Activated naive CD8-positive, alpha-beta T cell treated with anti-CD3 and anti-CD28 coated beads, Interleukin-2, amount 50 U/mL, for 16 hours (primary cell): Measurements from ENCODE around the gene DEFB131B.
A peak's percentile ranks its signal among the peaks of the same experiment; 100 is the strongest.
"Not testable (repeated sequence)": the region's sequence is repeated elsewhere in the genome, so short reads cannot be mapped to it uniquely, and the experiment has no call there.

ENCODE experiments used
- DNase-seq: peaks from one replicate; pipeline ENCODE4 v3.0.0-alpha.2; 2020; ENCODE audit warnings: low read depth, low spot score

The DEFB131B gene

DNA sequence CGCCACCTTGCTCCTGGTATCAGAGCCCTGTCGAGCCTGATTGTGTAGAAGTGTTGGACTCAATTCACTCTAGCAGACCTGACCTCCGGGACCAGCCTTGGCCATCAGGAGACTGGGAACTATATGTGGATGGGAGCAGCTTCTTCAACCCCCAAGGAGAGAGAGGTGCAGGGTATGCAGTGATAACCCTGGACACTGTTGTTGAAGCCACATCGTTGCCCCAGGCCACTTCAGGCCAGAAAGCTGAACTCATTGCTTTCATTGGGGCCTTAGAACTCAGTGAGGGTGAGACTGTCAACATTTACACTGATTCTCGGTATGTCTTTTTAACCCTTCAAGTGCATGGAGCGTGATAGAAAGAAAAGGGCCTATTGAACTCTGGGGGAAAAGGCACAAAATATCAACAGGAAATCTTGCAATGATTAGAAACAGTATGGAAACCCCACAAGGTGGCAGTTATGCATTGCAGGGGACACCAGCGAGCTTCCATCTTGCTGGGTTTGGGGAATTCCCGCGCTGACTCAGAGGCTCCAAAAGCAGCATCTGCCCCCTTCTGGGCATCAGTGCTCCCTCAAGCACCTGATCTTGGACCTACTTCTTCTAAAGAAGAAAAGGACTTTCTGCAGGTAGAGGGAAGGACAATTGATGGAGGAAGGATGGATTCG lies 33.2 kb downstream of the DEFB131B start:
- peak; percentile 38 for DNase-seq

DNA sequence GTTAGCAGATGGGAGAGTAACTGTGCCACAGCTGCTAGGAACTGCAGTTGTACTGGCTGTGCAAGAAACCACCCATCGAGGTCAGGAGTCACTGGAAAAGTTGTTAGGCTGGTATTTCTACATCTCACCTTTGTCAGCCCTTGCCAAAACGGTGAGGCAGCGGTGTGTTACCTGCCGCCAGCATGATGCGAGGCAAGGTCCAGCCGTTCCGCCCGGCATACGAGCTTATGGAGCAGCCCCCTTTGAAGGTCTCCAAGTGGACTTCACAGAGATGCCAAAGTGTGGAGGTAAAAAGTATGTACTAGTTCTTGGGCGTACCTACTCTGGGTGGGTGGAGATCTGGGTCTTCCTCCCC lies 33.7 kb downstream of the DEFB131B start:
- not testable (repeated sequence) for DNase-seq

GRCh38 chr11:71913756-71914526 lies 35.7 kb downstream of the DEFB131B start:
- DNase-seq = no peak

DNA sequence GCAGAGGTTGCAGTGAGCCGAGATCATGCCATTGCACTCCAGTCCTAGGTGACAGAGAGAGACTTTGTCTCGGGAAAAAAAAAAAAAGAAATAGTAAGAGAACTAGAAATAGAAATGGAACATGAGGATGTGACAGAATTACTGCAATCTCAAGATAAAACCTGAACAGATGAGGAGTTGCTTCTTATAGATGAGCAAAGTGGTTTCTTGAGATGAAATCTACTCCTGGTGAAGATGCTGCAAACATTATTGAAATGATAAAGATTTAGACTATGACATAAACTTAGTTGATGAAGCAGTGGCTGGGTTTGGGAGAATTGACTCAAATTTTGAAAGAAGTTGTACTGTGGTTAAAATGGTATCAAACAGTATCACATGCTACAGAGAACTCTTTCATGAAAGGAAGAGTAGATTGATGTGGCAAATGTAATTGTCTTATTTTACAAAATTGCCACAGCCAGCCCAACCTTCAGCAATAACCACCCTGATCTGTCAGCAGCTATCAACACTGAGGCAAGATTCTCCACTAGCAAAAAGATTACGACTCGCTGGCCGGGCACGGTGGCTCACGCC lies 36.5 kb downstream of the DEFB131B start:
- DNase-seq = no peak

- no peak for DNase-seq
Observed at GRCh38 chr11:71917646-71918140, 39.4 kb downstream of the DEFB131B start.

DNA sequence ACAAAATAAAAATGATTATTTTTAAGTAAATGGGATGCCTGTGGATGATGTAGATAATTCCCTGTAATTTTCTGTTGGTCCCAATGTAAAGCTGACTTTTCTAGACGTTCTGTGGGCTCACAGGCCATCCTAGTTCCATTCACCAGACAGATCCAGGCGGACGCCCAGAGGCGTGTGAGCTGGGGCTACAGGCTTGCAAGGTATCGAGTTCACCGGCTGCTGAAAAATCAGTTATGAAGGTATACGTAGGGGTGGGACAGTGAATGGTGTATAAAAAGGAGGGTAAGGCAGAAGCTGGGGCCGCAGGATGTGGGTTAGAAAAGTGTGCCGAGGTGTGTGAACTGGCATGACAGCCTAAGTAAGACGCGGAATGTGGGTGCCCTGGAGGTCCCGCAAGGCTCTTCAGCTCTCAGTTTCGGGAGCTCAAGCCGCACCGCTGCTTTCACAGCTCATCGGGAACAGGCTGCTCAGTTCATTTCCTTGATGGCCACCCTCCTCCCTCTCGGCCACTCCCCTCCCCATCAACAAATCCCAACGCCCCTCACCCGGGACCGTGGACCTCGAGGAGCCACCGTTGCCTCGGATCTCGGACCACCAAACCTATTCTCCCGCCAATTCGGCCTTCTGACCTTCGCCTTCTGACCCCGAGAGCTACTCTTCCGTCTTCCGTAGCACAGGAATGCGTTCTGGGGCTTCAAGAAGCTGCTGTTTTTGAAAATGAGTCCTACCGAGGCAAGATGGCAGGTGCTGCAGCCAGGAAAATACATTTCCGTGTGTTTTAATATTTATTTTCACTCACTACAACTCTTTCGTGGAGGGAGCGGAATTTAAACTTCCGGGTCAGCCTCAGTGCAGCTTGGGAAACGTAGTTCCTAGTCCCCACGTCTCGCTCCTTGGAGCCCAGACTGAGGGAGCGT lies 49.8 kb downstream of the DEFB131B start, which contains the start of gene XNDC1N:
Gene XNDC1N (minus strand): TSS at position 775 of the 917 bp plus-strand sequence. CDS start 5,241 bp downstream, outside the sequence.
- DNase-seq = peak; percentile 32

- DNase-seq = peak; percentile 98
Observed at GRCh38 chr11:71928737-71929443, 50.6 kb downstream of the DEFB131B start, which contains the start of gene RNF121. Gene RNF121 (plus strand): TSS chr11:71929046. CDS start chr11:71929062, 16 bp downstream.

DNA sequence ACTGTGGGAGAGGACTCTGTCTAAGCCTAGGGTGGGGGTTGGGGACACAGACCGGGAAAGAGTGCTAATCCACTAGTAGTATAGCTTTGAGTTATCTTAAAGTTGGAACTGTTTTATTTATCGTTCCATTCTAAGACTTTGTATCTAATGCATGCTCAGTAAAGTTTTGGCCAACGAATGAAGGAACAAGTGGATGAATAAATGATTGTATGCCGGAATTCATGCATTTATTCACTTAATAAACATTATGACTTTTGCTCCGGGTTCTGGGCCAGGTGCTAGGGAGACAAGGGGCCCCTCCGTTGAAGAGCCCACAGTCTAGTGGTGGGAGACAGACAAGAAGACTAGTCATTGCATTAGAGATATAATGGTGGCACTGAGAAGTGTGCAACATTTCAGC lies 51.2 kb downstream of the DEFB131B start:
- no peak for DNase-seq

DNA sequence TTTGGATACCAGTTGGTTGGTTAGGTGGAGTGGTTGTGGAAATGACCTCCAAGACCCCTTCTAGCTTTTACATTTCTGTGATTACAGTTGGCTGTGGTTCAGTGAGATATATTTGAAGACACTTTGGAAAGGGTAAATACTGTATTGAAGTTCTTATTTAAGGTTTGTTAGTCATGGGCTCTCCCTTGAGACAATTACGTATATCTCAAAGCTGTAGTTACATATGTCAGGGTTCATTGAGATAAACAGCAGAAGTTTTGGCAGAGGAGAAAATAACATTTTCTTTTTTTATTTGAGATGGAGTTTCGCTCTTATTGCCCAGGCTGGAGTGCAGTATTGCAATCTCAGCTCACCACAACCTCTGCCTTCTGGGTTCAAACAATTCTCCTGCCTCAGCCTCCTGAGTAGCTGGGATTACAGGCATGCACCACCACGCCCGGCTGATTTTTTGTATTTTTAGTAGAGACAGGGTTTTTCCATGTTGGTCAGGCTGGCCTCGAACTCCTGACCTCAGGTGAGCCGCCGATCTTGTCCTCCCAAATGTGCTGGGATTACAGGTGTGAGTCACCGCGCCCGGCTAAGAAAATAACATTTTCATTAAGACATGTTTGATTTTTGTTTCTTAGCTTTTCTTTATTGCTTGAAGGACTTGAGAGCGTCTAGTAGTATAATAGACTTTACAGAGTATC lies 52.4 kb downstream of the DEFB131B start:
- no peak for DNase-seq

DNA sequence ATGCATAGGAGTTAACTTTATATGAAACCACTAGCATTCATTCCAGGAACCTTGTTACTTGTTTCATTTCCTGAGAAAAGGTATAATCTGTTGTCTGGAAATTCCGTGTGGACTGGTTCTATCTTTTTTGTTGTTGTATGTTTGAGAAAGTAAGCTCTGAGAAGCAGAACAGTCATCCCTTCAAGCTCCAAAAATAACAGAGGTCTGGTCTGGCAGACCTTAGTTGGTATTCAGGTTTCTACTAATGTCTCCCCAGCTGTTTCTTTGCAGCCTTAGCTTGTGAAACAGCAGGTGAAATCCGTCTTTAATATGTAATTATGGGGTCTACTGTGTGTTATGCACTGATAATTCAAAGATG lies 53.0 kb downstream of the DEFB131B start:
- DNase-seq = no peak

DNA sequence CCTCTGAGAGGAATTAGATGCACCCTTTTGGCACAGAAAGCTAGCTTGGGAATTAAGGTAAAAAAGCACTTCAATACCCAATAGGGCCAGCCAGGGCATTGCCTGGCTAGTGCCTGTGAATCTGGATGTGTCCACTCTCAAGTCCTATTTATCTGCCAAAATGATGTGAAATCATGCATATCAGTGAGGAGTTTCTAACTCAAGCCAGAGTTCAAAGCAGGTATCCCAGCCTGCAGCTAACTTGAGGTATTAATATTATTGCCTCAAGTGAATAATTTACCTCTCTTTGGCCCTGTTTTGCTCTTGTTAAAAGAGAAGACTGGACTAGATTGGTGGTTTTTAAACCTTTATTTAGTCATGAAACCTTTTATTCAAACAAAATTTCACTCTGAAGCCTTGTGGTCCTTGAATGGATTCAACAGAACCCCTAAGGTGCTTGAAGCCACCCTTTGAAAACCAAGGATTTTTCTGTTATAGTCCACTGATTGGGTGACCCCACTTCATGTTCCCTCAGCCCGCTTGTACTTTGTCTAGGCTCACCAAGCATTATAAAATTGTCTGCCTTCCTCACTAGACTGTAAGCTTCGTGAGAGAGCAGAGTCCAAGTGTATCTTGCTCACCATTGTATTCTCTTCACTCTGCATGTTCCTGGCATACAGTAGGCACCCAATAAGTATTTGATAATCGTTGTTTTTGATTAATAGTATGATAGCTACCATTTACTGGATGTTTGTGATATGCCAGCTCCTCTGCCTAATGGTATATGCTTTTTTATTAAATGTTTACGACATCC lies 55.1 kb downstream of the DEFB131B start:
- no peak for DNase-seq
